ENCODE data around the gene BCL11B.

DNA sequence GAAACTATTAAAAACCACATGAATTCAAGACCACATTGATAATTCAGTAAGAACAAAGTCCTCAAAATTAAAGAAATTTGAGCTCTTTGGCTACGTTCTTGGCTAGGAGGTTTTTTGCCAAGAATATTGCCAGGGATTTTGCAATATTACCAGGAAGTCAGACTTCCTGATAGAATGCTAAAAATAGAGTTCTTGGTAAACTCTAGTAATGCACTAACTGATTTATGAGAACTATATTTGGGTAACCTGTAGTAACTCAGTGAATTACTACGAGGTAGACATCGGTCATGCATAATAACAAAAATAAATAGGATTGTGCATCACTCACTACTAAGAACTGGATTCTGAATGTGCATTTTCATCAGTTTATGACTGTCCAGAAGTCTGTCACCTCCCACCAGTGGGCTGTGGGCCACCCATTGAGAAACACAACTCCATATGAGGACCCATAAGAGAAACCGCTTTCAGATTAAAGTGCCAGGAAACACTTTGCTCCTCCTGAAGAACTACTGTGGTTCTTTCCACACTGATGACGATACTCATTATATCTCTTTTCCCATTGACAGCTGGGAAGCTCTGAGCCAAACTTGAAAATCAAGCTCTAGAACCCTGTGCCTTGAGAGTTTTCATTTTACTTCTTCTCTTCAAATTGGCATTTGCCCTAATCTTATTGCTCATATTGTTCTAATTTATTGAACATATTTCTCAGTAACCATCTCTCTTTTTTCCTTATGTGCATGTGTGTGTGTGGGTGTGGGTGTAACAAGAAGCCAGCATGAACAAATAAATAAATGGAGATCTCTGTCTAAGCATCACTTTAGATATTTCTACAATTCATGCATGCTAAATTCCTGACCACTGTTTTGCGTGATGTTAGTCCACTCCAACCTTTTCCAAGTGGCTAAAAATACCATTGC is 116.6 kb downstream of the BCL11B start:
- TF ChIP-seq, protein P1, sequence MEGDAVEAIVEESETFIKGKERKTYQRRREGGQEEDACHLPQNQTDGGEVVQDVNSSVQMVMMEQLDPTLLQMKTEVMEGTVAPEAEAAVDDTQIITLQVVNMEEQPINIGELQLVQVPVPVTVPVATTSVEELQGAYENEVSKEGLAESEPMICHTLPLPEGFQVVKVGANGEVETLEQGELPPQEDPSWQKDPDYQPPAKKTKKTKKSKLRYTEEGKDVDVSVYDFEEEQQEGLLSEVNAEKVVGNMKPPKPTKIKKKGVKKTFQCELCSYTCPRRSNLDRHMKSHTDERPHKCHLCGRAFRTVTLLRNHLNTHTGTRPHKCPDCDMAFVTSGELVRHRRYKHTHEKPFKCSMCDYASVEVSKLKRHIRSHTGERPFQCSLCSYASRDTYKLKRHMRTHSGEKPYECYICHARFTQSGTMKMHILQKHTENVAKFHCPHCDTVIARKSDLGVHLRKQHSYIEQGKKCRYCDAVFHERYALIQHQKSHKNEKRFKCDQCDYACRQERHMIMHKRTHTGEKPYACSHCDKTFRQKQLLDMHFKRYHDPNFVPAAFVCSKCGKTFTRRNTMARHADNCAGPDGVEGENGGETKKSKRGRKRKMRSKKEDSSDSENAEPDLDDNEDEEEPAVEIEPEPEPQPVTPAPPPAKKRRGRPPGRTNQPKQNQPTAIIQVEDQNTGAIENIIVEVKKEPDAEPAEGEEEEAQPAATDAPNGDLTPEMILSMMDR (conservative IDR thresholded peaks at IDR 0.05 in 1 of 2, IDR thresholded peaks at IDR 0.05 in 1 of 2; ENCODE audit: low read depth in 1 of 2, low read length in 2 of 2), result no peak
- no peak for TF ChIP-seq EZH2 (IDR thresholded peaks at IDR 0.05; ENCODE audit: low read length, missing control alignments)
